GM12891 (cell line): ENCODE data around the gene ZFP28.

Experiments used
- PAX5 ChIP-seq: IDR thresholded peaks from 2 replicates; pipeline ENCODE4 v1.6.1; 2011; ENCODE audit warnings: low read length, moderate library complexity, mild to moderate bottlenecking; ENCODE audit not compliant: insufficient read depth, severe bottlenecking
- POLR2A ChIP-seq: IDR thresholded peaks from 2 replicates; pipeline ENCODE4 v1.6.1; 2011; ENCODE audit warnings: low read depth, low read length, control low read depth
- POLR2AphosphoS5 ChIP-seq: IDR thresholded peaks from 2 replicates; pipeline ENCODE4 v1.6.1; 2011; ENCODE audit warnings: low read depth, low read length, control low read depth
- SPI1 ChIP-seq: IDR thresholded peaks from 2 replicates; pipeline ENCODE4 v1.6.1; 2011; ENCODE audit warnings: low read depth, low read length, control low read depth
- TAF1 ChIP-seq: IDR thresholded peaks from 2 replicates; pipeline ENCODE4 v1.6.1; 2011; ENCODE audit warnings: low read depth, low read length, control low read depth

- TF ChIP-seq TAF1 (no peak), PAX5 (no peak), POLR2A (no peak), POLR2AphosphoS5 (no peak), SPI1 (no peak)
These were observed 55.7 kb downstream of the ZFP28 start for GRCh38 chr19:56594446-56594782.
